Endodermal cell (in vitro differentiated cells): ENCODE measurements around the gene PTPRQ. TPM values are rescaled to one million over a fixed set of nuclear protein-coding genes. Genes with fewer than 3 reads are reported as not detected.
"Not testable (repeated sequence)": the region's sequence is repeated elsewhere in the genome, so short reads cannot be mapped to it uniquely, and the experiment has no call there.

Source experiments
- DNase-seq: peaks from one replicate; pipeline ENCODE4 v3.0.0-alpha.2; 2017
- H3K27ac ChIP-seq: 2 replicates; pipeline ENCODE4 v1.5.1; 2013; ENCODE audit warnings: mild to moderate bottlenecking, low read depth, low read length, moderate library complexity
- H3K27me3 ChIP-seq: 2 replicates; pipeline ENCODE4 v1.6.1; 2013; ENCODE audit warnings: mild to moderate bottlenecking, low read length, moderate library complexity; ENCODE audit not compliant: insufficient read depth, control insufficient read depth, poor library complexity, severe bottlenecking
- H3K36me3 ChIP-seq: 2 replicates; pipeline ENCODE4 v1.7.0; 2013; ENCODE audit warnings: mild to moderate bottlenecking, low read length, moderate library complexity; ENCODE audit not compliant: control insufficient read depth, insufficient read depth
- H3K4me1 ChIP-seq: one replicate; pipeline ENCODE4 v1.7.0; 2013; ENCODE audit warnings: low read length; ENCODE audit not compliant: control insufficient read depth, insufficient read depth
- H3K4me3 ChIP-seq: 2 replicates; pipeline ENCODE4 v1.5.1; 2013; ENCODE audit warnings: mild to moderate bottlenecking, low read length, moderate library complexity
- H3K9ac ChIP-seq: 2 replicates; pipeline ENCODE4 v1.6.1; 2013; ENCODE audit warnings: mild to moderate bottlenecking, low read length, moderate library complexity; ENCODE audit not compliant: poor library complexity, severe bottlenecking; ENCODE audit errors: extremely low read depth
- H3K9me3 ChIP-seq: 2 replicates; pipeline ENCODE4 v1.6.1; 2013; ENCODE audit warnings: mild to moderate bottlenecking, low read length, moderate library complexity; ENCODE audit not compliant: control insufficient read depth
- H3K27ac Mint-ChIP-seq: 2 replicates; pipeline ENCODE4 v1.8.0; 2020; ENCODE audit warnings: mixed read lengths
- H3K27me3 Mint-ChIP-seq: 2 replicates; pipeline ENCODE4 v1.8.0; 2021; ENCODE audit warnings: mild to moderate bottlenecking, mixed read lengths; ENCODE audit not compliant: insufficient read depth
- H3K36me3 Mint-ChIP-seq: 2 replicates; pipeline ENCODE4 v1.8.0; 2020; ENCODE audit warnings: low read depth, mixed read lengths
- H3K4me1 Mint-ChIP-seq: 2 replicates; pipeline ENCODE4 v1.8.0; 2020; ENCODE audit warnings: mixed read lengths
- H3K4me3 Mint-ChIP-seq: 2 replicates; pipeline ENCODE4 v1.8.0; 2020; ENCODE audit warnings: mild to moderate bottlenecking, moderate library complexity, mixed read lengths
- H3K9me3 Mint-ChIP-seq: 2 replicates; pipeline ENCODE4 v1.8.0; 2020; ENCODE audit warnings: mild to moderate bottlenecking, mixed read lengths
- WGBS, 2 experiments: methylation state at CpG; one replicate each; pipeline versions ENCODE4 v1.1.5 to v1.1.7; 2013; ENCODE audit warnings: missing lambda C conversion rate in 2 of 2, mixed read lengths in 1 of 2; ENCODE audit not compliant: insufficient coverage in 1 of 2, insufficient read length in 1 of 2; 5-methylcytosine and 5-hydroxymethylcytosine counted together
- total RNA-seq, 2 donors: library from RNA; stranded (reverse); fragmentation: NEBNext Ultra II Directional in 1 of 2; extraction: Animal tissue kit (Norgen Biotek cat#: 25700) in 1 of 2; gene quantifications; 2 replicates in 1 of 2; 3 replicates in 1 of 2; pipeline ENCODE4 v1.2.1, GENCODE V29; 2021
- TF ChIP-seq, protein P1 (sequence below): fragments of 200-600 bp; sonication (generic); conservative IDR thresholded peaks from 2 replicates; pipeline ENCODE4 v1.5.0; 2021; ENCODE audit warnings: antibody characterized with exemption, mild to moderate bottlenecking

Gene PTPRQ
- total RNA-seq, 2 donors from 2014 or later = 0.13 TPM; not detected in 1

DNA sequence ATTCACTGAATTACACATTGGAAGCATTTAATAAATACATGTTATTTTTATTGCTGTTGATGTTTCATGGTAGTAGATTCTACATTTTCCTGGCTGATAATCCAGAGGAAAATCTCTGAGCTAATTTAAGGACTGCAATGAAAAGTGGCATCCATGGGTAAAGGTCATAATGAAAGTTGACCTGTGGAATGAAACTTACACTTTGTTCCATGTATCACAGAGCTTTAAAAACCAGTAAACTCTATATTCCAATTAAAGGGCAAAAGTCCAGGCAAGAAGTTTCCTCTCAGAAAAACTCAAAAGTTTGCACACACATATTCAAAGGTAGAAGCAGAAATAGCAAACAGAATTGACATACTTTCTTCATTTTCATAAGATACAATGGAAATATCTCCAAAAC is 218.6 kb downstream of the PTPRQ start:
- H3K27ac Mint-ChIP-seq = no peak overlapping the region
- H3K4me1 ChIP-seq = no peaks in the 10 kb centered on the region
- H3K27ac ChIP-seq = no peak overlapping the region
- no peaks in the 10 kb centered on the region for H3K4me1 Mint-ChIP-seq
- no peaks in the 10 kb centered on the region for H3K9me3 ChIP-seq
- no peaks in the 10 kb centered on the region for H3K36me3 Mint-ChIP-seq
- H3K4me3 Mint-ChIP-seq = no peak overlapping the region
- no peaks in the 10 kb centered on the region for H3K9me3 Mint-ChIP-seq
- no peaks in the 10 kb centered on the region for H3K36me3 ChIP-seq
- H3K27me3 Mint-ChIP-seq = no peaks in the 10 kb centered on the region
- no peak overlapping the region for H3K9ac ChIP-seq
- TF ChIP-seq, protein P1, sequence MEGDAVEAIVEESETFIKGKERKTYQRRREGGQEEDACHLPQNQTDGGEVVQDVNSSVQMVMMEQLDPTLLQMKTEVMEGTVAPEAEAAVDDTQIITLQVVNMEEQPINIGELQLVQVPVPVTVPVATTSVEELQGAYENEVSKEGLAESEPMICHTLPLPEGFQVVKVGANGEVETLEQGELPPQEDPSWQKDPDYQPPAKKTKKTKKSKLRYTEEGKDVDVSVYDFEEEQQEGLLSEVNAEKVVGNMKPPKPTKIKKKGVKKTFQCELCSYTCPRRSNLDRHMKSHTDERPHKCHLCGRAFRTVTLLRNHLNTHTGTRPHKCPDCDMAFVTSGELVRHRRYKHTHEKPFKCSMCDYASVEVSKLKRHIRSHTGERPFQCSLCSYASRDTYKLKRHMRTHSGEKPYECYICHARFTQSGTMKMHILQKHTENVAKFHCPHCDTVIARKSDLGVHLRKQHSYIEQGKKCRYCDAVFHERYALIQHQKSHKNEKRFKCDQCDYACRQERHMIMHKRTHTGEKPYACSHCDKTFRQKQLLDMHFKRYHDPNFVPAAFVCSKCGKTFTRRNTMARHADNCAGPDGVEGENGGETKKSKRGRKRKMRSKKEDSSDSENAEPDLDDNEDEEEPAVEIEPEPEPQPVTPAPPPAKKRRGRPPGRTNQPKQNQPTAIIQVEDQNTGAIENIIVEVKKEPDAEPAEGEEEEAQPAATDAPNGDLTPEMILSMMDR = no peak
- H3K27me3 ChIP-seq = no peaks in the 10 kb centered on the region
- no peak for DNase-seq
- no peak overlapping the region for H3K4me3 ChIP-seq

DNA sequence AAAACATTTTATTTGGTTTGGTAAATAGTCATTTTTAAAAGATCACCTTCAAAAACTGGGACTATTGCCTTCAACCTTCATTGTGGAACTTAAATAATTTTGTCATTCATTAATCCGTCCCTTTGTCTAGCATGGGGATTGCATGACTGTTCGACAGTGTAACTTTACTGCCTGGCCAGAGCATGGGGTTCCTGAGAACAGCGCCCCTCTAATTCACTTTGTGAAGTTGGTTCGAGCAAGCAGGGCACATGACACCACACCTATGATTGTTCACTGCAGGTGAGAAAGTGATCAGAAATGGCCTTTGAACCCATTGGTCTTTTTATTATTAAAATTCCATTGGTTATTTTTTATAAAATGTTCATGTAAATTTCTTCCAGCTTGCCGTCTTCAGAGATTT is 226.2 kb downstream of the PTPRQ start:
- H3K9me3 Mint-ChIP-seq = no peaks in the 10 kb centered on the region
- H3K27ac Mint-ChIP-seq = no peak overlapping the region
- H3K4me3 Mint-ChIP-seq = no peak overlapping the region
- no peaks in the 10 kb centered on the region for H3K36me3 Mint-ChIP-seq
- H3K36me3 ChIP-seq = no peaks in the 10 kb centered on the region
- H3K27ac ChIP-seq = no peak overlapping the region
- H3K4me1 ChIP-seq = no peaks in the 10 kb centered on the region
- no peaks in the 10 kb centered on the region for H3K27me3 Mint-ChIP-seq
- DNase-seq = no peak
- no peak overlapping the region for H3K4me3 ChIP-seq
- H3K4me1 Mint-ChIP-seq = no peaks in the 10 kb centered on the region
- H3K9ac ChIP-seq = no peak overlapping the region
- TF ChIP-seq, protein P1 = no peak
- WGBS, 2 experiments = 85 to 88% methylated on average over 2 to 5 of the region's 5 CpGs
- H3K27me3 ChIP-seq = no peaks in the 10 kb centered on the region
- no peaks in the 10 kb centered on the region for H3K9me3 ChIP-seq

DNA sequence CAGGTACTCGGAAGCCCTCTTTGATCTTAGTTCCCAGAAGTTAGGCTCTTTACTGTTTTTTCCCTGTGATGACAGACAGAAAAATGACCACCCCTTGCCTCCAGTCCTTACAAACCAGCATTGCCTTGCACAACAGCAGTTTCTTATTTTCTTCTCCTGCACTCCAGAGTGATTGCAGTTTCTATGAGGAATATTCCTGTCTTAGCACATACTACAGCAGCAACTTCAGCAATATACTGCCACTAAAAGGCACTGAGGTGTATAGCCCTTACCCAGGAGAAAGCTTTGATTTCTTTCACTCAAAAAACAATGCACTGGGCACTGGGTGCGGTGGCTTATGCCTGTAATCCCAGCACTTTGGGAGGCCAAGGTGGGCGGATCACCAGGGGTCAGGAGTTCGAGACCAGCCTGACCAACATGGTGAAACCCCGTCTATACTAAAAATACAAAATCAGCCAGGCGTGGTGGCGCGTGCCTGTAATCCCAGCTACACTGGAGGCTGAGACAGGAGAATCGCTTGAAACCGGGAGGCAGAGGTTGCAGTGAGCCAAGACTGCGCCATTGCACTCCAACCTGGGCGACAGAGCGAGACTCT is 232.1 kb downstream of the PTPRQ start:
- not testable (repeated sequence) for H3K4me3 ChIP-seq, H3K4me1 Mint-ChIP-seq, H3K9ac ChIP-seq, H3K36me3 Mint-ChIP-seq, H3K36me3 ChIP-seq, H3K27ac Mint-ChIP-seq, H3K27ac ChIP-seq, H3K9me3 Mint-ChIP-seq, H3K9me3 ChIP-seq, H3K4me3 Mint-ChIP-seq, H3K27me3 ChIP-seq, H3K27me3 Mint-ChIP-seq, H3K4me1 ChIP-seq
- 92 to 95% methylated on average over 12 to 13 of the region's 13 CpGs for WGBS, 2 experiments
- TF ChIP-seq, protein P1 = peak; percentile 28
- peak; percentile 48 for DNase-seq
